GM21717 (cell line): ENCODE data around the gene MBNL2.

Experiments
- ATAC-seq: cut with Tn5 transposase; IDR thresholded peaks from one replicate; pipeline ENCODE4 v1.9.1; 2021; ENCODE audit warnings: mild to moderate bottlenecking, moderate library complexity; ENCODE audit not compliant: unreplicated experiment

The MBNL2 gene

DNA sequence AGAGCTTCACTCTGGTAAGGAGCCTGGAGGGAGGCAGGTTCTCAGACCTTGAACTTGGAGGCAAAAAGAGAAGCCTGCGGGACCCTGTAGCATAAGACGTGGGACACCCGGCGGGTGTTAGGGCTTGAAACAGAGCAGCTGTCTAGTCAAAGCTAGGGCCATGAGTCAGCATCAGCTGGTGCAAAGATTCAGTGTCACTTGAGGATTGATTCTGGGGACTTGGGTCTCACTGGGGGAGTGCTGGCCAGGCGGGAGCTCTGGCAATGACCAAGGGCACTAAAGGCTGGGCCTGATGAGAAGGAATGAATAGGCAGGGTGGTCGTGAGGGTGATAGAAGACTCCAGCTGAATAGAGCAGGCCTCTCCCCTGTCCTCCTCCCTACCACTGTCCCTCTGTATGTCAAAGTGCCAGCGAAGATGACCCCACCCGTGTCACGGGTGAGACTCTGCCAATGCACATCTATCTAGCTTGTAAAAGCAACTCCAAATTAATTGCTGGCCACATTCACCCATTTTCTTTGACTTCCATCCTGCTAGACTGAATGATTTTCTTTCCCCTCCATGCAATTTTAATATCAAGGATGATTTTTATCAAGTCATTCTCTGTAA, 97.1 kb downstream of the MBNL2 start:
- no peak for ATAC-seq

DNA sequence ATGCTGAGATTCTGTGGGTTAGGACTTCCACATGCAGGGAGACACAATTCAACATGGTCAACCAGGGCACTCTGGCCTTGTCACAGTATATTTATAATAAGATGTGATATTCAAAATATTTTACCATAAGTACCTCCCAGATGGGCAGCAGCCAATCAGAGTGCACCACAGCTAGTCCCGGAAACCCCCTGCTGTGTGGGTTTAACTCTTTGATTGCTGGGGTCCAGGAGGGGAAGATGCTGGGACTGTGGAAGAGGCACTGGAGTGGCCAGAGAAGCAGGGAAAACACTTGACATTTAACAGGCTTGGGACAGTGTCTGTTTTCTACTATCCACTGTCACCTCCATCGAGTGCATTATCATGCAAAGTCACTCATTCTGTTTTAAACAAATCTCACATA, 99.0 kb downstream of the MBNL2 start:
- no peak for ATAC-seq

DNA sequence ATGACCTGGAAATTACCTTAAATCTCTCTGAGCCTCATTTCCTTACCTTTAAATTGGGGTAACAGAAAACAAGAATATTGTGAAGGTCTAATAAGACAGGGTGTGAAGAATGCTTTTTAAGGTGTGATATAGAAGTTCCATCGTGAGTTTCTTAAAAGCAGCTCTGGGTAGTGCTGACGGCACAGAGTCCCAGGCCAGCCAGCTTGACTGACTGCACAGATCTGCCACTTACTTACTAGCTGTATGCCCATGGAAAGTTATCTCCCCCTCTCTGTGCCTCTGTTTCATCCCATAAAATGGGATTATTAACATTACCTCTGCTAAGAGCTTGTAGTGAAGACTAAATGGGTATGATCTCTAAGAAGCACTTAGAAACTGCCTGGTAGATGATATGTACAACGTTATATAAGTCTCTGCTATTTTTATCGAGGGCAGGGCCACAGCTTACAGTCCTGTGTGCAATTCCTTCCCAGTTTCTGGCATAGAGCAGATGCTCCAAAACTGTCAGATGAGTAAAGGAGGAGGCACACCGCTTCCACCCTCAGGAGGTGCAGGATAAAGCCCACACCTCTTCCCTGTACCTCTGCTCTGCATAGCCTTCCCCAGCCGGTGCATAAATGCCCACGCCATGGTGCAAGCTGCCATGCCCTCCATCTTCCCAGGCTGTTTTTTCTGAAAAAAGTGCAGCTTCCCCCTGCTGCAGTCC, 99.6 kb downstream of the MBNL2 start:
- no peak for ATAC-seq

DNA sequence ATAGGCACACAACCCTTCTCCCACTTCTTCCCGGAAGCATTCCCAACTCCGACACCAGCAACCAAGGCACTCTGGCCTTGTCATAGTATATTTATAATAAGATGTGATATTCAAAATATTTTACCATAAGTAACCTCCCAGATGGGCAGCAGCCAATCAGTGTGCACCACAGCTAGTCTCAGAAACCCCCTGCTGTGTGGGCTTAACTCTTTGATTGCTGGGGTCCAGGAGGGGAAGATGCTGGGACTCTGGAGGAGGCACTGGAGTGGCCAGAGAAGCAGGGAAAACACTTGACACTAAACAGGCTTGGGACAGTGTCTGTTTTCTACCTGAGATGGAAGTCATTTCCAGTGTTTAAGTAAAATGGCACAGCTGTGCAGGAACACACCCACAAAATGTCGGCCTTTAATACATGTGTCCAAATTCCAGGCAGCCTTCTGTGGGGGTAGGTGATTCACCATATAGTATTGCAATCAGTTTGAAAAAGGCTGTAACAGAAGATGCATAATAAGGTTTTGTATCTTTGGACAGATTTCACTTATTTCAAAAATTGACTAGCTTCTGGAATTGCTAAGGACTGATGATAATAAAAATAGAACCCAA, 100.7 kb downstream of the MBNL2 start:
- no peak for ATAC-seq

DNA sequence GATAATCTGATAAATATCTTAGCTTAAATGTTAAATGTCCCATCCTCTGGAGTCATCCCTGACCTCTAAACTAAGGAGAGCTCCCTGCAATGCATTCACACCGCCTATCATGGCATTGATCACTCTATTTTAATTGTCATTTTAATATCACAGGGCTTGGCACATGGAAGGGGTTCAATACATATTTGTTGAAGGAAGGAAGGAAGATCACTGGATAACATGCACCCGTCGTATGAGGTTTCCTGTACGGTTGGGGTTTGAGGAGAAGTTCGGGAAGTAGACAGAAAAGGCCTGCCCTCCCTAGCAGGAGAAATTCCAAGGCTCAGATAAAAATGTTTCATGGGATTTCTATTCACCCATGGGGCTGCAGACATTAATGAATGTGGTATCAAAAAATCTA, 102.0 kb downstream of the MBNL2 start:
- ATAC-seq = no peak

DNA sequence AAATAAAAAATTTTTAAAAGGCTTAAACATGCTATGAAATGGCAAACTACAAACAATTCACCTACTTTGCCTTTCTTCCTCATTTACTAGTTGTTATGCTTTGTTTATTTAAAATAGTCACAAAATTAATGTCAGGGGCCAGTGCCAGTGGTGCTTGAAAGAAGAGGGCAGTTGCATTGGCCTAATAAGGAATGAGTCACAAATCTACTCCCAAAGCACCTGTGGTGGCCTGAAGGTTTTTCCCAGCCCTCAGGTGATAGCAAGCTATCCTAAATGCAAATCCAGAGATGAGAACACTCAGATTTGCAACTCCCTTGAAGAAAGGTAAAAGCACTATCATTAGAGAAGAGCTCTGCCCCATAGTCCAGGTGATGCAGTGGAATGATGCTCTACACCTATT, 103.6 kb downstream of the MBNL2 start:
- no peak for ATAC-seq

DNA sequence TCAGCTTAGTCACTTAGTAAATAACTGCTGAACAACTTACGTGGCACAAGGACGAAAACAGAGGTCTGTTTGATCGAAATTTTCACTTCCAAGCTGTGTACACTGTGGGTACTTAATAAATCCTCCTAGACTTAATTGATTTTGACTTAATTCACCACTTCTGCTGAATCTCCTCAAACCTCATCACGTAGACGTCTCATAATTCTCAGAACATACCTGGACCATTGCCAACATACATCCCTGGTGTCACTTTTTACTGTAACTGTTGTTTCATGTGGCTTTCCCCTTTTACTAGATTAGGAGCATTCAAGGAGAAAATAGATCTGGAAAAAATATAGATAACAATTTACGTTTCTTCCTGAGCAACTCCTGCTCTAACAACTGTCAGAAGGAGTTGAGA, 105.0 kb downstream of the MBNL2 start:
- ATAC-seq = no peak

DNA sequence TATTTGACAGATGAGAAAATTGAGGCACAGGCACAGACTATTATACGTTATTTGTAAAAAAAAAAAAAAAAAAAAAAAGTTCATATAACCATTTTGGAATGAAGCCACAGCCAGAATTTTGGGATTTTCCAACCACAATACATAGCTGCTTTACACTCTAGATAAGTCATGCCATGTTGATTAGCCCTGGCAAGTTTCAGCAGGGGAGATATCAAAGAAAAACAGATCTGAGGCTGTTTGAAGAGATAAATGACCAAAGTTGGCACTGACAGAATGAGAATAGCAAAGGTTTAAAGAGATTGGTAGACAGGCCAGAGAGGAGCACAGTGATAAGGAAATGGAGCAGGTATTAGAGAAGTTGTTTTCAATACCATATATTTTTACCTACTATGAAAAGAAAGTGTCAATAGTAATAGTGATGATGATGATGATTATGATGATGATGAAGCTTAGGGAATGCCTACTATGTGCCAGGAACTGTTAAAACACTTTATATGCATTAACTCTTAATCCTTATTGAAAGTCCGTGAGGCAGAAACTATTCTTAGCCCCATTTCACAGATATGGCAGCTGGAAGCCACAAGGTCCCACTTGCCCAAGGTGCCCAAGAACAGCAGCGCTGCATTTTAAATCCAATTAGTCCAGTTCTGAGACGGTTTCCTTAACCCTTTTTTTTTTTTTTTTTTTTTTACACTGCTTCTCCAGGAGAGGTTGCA, 105.5 kb downstream of the MBNL2 start:
- no peak for ATAC-seq

DNA sequence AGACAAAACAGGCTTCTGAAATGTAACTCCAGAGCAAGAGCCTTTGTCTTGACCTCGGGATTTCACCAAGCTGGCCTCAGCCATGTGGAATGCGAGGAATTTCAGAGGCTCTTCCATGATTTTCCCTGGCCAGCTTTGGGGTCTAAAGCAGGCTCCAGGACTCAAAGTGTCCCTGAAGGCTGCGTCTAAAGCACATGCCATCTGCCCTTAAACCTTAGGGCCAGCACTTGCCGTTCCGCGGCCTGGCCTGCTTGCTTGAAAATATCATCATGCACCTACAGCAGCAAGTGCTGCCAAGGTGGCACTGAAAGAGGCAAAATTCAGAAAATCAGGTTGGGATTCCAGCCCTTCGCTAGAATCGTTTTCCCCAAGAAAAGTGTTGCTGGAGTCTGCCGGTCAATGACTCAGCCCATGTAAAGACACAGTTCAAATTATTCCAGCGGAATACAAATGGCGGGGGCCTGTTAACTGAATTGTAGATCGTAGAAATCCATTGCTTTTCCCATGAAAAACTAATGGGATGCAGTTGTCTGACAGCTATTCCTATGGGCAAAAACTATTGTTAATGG, 106.2 kb downstream of the MBNL2 start:
- ATAC-seq = no peak

DNA sequence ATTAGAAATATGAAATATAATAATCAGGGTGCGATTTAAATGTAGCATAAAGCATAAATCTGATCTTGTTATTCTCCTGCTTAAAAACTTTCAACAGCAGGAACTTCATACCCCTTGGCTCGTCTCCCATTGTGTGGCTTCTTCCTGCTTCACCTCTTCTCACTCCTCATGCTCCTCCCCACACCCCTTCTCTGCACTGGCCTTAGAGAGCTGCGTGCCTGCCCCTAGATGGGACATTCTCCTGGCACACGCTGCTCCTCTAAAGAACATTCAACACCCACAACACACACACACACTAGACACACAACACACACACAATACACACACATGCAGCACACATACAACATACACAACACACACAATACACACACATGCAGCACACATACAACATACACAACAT, 107.2 kb downstream of the MBNL2 start:
- no peak for ATAC-seq

DNA sequence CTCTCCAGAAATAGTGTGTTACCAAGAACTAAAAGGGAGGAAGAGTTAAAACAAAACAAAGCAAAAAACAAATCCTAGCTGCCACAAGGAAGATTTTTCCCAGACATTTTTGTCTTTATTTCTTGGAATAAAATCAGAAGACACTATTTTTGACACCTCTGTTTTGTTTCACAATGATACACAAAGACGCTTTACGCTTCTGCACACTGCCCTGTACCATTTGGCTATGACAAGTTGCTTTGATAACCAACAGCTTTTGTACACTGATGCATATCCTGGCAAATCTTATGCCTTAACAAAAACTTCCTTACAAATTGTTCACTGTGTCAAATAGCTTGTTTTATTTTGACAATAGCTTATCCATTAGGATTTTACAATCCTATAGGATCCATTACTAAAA, 108.3 kb downstream of the MBNL2 start:
- no peak for ATAC-seq

DNA sequence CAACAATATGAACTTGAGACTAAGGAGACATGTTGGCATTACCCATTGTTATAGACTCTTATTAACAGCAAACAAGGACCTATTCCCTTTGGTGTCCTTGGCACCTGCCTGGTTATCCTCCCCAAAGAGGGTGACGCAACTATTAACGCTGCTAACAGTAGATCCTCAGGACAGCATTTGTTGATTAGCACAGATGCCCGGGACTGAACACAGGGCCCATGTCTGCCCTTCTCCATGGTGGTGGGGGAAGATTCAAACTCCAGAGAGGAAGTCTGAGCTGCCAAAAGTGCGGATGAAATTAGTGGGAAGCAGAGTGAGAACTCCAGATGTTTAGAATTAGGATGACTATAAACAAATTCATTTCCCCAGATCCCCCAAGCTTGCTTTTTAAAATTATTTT, 110.6 kb downstream of the MBNL2 start:
- ATAC-seq = no peak

DNA sequence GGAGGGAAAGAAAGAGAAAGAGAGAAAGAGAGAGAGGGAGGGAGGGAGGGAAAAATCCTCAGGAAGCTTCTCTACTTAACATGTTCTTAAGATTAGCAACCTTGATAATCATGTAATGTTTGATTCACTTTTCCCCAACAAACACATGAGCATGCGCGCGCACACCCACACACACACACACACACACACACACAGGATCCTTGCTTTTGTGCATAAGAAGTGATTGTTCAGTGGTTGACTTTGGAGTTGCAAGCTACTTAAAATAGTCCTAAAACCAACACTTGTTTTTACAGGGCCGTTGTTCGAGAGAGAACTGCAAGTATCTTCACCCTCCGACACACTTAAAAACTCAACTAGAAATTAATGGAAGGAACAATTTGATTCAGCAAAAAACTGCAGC, 111.8 kb downstream of the MBNL2 start:
- no peak for ATAC-seq

DNA sequence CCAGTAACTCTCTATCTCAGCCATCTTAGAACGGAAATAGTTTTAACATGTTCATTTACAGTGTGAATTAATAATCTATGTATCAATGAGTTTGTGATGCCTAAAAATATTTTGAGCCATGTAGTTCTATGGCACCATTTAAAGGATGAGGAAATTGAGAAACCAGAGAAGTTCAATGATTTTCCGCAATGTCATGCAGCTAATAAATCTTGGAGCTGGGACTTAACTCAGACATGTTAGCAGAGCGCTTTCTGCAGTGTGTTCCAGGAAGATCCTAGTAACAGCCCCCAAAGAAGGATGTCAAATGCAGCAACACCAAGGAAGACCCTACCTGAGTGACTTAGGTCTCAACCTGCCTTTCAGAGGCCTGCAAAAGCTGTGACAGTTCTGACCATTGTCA, 112.6 kb downstream of the MBNL2 start:
- no peak for ATAC-seq

DNA sequence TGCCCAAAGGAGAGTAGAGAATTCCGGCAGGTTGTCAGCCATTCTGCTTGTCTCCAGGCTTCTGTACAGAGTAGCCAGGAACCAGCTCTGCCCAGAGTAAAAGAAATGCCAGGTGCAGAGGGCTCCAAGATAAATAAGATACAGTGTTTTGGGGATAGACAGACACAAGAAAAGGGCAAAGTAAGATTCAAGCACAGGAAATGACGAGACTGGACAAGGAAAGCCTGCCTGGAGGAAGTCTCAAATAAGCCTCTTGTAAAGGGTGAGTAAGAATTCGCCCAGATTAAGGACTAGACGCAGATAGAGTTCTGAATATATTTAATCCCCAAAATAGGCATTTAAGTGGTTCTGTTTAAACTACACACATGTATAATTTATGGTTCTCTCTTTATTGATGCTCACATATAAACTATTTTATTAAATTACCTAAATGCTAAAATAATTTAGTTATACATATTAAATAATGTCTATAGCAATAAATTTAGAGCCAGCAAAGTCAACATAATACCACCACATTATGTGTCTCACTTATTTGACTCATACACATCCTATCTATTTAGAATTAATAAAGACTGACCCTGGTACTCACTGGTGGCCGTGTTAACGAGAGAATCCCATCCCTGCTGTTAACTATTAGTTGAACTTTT, 113.5 kb downstream of the MBNL2 start:
- no peak for ATAC-seq

DNA sequence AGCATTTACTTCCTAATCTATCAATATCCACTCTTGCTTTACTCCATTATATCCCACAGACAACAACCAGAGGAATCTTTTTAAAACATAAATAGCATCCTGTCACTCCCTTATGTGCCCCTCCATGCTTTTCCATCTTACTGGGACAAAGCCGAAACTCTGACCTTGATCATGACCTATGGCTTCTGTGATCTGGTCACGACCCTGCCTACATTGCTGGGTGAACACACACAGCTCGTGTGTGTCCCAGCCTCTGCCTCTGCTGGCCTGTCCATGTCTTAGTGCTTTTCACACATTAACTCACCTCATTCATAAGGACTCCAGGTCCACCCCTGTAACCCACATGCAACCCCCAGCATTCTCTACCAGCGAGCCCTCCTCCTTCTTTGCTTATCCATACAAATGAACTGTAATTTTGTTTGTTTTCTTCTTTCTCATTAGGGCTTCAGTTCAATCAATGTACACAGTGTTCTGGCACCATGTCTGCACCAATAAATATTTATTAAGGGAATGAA, 115.9 kb downstream of the MBNL2 start:
- no peak for ATAC-seq

DNA sequence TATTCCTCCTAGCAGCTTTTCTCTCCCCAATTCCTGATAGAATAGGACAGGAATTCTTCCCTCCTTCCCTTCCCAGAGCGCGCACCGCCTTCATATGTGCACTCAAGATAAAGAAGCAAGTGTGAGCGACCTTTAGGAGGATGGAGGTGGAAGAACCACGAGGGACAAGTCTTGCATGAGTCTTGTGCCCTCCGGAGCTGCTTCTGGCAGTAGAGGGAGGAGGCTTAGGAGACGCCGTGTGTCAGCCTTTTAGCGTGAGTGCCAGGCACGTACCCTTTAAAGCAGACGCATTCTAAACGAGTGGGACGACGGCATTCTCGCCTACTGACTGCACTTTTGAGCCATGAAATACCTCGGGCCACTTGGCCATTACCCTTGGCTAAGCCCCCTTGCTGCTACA, 116.4 kb downstream of the MBNL2 start:
- no peak for ATAC-seq

DNA sequence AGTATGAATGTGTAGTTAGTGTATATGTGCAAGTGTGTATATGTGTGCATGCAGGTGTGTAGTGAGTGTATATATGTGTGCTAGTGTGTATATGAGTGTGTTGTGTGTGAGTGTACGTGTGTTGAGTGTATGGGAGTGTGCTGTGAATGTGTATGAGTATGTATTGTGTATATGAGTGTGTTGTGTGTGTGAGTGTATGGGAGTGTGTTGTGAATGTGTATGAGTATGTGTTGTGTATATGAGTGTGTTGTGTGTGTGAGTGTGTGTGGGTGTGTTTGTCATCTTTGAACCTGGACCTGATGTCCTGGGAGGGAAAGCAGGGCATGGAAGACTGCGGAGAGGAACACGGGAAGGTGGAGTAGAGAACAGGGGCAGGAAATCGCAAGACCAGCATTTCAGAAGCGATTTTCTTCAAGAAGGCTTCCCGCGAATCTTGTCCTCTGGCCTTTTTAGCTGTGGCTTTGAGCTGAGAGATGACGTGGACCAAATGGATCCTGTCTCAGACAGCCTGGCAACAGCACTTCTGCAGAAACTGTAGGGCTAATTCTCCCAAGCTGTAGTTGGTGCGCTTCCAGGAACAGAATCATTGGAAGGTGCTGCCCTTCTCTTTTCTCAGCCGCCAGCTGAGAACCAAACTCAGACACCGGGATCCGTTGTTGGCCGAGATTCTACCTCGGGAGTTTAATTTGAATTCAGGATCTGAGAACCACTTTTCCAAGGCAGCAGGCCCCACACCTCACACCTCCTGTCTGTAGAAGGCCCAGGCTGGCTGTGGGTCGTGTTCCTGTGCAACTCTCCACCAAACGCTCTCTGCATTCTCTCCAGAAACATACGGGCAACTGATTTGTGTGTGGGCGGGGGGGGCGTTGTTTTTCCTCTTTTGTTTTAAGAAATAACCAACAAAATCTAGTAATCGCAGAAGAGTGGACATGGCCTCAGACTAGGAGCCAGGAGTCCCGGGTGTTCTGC, 117.2 kb downstream of the MBNL2 start:
- ATAC-seq = no peak

DNA sequence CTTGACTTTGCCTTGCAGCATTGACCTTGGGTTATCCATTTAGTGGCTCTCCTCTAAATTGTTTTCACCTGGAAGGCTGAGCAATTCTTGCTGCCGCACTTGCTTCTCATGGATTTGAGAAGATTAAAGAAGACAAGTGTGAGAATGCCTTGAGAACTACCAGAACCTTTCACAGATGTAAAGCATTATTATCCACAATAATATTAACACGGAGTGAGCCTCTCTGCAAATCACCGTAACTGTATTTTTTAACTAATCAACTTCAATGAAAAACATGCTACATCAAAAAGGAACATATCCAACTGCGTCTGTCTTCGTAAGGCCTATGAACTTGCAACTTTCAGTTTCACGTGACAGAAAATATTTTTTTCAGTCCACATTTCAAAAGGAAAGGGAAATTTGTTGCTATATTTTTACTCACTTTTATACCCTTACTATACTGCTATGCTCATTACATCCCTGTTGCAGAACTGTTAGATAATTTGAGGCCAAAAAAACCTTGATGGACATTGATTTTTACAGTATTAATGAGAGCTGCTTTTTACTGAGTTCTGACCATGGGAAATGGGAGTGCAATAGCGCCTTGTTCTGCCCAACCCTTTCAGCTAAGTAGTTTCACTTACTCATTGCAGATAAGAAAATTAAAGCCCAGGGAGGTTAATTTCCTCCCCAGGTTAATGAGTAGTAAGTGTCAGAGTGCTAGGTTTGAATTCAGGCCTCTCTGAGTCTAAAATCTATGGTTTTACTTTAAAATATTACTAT, 118.0 kb downstream of the MBNL2 start:
- no peak for ATAC-seq
